Fibroblast of villous mesenchyme (primary cell): Measurements from ENCODE around the gene KIRREL2. TPM values are rescaled to one million over a fixed set of nuclear protein-coding genes. Genes with fewer than 3 reads are reported as not detected.

Source experiments
- DNase-seq: peaks from one replicate; pipeline ENCODE4 v3.0.0-alpha.2; 2010; ENCODE audit warnings: low read depth
- H3K4me3 ChIP-seq: 2 replicates; pipeline ENCODE4 v1.5.1; 2011; ENCODE audit warnings: low read depth, mild to moderate bottlenecking, low read length
- total RNA-seq: library from RNA; depleted of rRNA; stranded (reverse); fragments of >200 nt; gene quantifications from 2 replicates; pipeline ENCODE4 v1.2.3, GENCODE V29; 2012
- TF ChIP-seq, protein P1 (sequence below): IDR thresholded peaks from 2 replicates; pipeline ENCODE4 v1.5.1; 2012; ENCODE audit warnings: low read depth, mild to moderate bottlenecking, low read length; ENCODE audit not compliant: insufficient read depth

KIRREL2 gene
- total RNA-seq, 1 donor, result under 0.01 TPM

DNA sequence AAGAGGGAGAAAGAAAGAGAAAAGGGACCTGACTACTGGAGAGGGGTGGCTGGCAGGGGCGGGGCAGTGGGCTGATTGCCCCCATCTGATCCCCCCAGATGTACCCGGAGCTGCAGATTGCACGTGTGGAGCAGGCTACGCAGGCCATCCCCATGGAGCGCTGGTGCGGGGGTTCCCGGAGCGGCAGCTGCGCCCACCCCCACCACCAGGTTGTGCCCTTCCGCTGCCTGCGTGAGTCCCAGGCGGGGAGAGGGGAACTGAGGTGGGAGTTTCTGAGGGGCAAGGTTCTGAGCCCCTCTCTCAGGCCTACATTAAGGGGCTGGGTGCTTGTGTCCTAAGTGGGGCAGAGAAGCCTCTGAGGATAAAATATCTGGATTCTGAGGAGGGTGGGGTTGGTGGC is 14.1 kb downstream of the KIRREL2 start:
- TF ChIP-seq, protein P1, sequence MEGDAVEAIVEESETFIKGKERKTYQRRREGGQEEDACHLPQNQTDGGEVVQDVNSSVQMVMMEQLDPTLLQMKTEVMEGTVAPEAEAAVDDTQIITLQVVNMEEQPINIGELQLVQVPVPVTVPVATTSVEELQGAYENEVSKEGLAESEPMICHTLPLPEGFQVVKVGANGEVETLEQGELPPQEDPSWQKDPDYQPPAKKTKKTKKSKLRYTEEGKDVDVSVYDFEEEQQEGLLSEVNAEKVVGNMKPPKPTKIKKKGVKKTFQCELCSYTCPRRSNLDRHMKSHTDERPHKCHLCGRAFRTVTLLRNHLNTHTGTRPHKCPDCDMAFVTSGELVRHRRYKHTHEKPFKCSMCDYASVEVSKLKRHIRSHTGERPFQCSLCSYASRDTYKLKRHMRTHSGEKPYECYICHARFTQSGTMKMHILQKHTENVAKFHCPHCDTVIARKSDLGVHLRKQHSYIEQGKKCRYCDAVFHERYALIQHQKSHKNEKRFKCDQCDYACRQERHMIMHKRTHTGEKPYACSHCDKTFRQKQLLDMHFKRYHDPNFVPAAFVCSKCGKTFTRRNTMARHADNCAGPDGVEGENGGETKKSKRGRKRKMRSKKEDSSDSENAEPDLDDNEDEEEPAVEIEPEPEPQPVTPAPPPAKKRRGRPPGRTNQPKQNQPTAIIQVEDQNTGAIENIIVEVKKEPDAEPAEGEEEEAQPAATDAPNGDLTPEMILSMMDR, result no peak
- DNase-seq, result no peak
- H3K4me3 ChIP-seq, result no peak overlapping the region

DNA sequence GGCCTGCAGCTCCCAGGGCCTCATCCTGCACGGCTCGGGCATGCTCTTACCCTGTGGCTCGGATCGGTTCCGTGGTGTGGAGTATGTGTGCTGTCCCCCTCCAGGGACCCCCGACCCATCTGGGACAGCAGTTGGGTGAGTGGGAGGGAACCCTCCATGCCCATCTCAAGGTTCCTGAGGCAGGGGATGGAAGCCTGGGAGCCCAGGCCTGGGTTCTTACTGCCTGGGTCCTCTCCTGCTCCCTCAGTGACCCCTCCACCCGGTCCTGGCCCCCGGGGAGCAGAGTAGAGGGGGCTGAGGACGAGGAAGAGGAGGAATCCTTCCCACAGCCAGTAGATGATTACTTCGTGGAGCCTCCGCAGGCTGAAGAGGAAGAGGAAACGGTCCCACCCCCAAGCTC is 14.9 kb downstream of the KIRREL2 start:
- H3K4me3 ChIP-seq, result no peak overlapping the region
- no peak for DNase-seq
- TF ChIP-seq, protein P1, result no peak

DNA sequence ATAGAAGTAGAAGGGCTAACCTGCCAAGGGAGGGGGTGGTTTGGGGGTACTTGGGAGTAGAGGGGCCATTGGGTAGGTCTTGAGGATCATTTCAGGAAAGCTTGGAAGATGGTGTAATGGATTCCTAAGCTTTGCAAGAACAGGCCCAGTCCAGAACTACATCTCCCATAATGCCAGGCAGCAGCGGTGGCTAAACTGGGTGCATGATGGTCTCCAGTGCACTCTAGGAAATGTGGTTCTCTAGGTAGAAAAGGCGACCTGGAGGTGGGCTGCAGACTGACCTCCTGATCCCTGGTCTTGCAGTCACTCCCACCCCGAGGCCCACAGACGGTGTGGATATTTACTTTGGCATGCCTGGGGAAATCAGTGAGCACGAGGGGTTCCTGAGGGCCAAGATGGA is 15.5 kb downstream of the KIRREL2 start:
- H3K4me3 ChIP-seq, result no peak overlapping the region
- DNase-seq, result no peak
- TF ChIP-seq, protein P1, result no peak

GRCh38 chr19:35874392-35874930 is 17.8 kb downstream of the KIRREL2 start:
- DNase-seq, result no peak
- TF ChIP-seq, protein P1, result no peak
- no peak overlapping the region for H3K4me3 ChIP-seq

- no peak overlapping the region for H3K4me3 ChIP-seq
- no peak for DNase-seq
- TF ChIP-seq, protein P1, result no peak
Observed at GRCh38 chr19:35879068-35879467, 22.4 kb downstream of the KIRREL2 start.

DNA sequence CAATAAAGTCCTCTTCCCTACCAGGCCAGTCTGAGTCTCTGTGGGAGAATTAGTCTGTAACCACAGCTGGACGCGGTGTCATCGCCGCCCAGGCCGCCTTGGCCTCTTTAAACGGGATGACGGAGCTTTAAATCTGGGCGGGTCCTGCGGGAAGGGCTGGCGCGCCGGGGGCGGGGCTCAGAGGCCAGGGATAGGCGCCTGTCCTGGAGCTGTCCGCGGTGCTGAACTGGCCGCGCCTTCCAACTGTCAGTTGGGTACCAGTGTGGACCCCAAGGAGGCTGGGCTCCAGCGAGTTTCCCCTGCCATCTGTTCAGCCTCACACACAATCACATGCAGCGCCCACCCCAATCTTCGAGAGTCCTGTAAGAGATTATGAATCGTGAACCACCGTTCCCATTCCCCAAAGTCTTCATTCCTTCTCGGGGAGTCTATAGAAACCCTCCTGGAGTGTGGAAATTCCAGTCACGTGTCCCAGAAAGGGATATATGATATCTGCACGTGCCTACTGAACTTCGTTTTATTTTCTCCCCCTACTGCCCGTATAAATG is 23.1 kb downstream of the KIRREL2 start:
- no peak overlapping the region for H3K4me3 ChIP-seq
- TF ChIP-seq, protein P1, result no peak
- peak; percentile 91 for DNase-seq

DNA sequence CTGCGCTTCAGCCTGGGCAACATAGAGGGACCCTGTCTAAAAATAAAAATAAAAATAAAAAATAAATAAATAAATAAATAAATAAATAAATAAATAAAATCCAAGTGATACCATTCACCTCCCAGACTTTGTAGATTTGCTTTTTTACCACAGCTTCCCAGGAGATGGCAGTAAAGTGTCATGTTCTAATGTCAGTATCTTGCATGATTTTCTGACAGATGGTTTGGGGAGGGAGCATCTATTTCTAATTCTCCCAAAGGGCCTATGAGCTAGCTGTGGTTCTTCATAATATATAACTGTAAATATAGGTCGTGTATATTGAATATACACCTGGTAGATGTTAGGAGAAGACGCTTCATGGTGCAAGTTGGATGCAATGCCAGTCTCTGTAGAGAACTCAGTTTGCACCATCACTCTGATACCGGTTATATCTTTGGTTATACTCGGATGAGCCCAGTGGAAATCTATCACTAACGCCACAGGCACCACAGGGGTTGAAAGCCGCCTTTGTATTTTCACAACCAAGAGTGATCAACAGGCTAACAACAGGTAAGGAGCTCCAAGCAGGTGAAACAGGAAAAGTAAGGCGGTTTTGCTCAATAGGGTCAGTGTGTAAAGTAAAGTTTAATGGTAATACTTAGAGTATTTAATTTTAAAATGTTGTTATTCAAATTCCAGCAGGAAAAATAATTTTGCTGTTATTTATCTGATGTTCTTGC is 25.6 kb downstream of the KIRREL2 start:
- H3K4me3 ChIP-seq, result no peak overlapping the region
- TF ChIP-seq, protein P1, result peak; percentile 56
- DNase-seq, result peak; percentile 84
